Measurements from ENCODE around the gene CYP17A1.

DNA sequence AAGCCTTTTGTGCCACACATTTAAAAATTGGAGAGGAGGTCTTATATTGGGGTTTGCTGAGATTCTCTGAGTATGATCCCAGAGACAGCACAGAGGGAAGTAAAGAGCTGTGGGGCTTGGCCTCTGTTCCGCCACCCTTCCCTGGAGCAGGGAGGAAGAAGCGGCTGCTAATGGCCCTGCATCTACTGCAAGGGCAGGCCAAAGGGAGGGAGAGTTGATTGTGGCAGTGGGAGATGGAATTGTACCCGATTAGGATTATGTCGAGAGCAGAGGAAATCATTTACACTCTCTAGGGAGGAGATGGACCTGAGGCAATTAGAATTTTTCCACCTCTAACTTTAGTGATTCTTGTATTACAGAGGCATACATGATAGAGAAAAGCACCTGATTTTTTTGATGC, 28.8 kb downstream of the CYP17A1 start:
- TF ChIP-seq, protein P1, sequence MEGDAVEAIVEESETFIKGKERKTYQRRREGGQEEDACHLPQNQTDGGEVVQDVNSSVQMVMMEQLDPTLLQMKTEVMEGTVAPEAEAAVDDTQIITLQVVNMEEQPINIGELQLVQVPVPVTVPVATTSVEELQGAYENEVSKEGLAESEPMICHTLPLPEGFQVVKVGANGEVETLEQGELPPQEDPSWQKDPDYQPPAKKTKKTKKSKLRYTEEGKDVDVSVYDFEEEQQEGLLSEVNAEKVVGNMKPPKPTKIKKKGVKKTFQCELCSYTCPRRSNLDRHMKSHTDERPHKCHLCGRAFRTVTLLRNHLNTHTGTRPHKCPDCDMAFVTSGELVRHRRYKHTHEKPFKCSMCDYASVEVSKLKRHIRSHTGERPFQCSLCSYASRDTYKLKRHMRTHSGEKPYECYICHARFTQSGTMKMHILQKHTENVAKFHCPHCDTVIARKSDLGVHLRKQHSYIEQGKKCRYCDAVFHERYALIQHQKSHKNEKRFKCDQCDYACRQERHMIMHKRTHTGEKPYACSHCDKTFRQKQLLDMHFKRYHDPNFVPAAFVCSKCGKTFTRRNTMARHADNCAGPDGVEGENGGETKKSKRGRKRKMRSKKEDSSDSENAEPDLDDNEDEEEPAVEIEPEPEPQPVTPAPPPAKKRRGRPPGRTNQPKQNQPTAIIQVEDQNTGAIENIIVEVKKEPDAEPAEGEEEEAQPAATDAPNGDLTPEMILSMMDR (IDR thresholded peaks at IDR 0.05) = no peak
- no peak for TF ChIP-seq POLR2A (IDR thresholded peaks at IDR 0.05)
- no peak for TF ChIP-seq EP300 (IDR thresholded peaks at IDR 0.05)
